Neuronal stem cell (in vitro differentiated cells): ENCODE results near the gene CPAMD8.

Source experiments
- DNase-seq: peaks from one replicate; pipeline ENCODE4 v3.0.0-alpha.2; 2013; ENCODE audit warnings: low spot score
- H2AFZ ChIP-seq: one replicate; pipeline ENCODE4 v1.6.1; 2013; ENCODE audit warnings: mild to moderate bottlenecking, low read length, inconsistent platforms
- H2AK5ac ChIP-seq: 2 replicates; pipeline ENCODE4 v1.6.1; 2013; ENCODE audit warnings: low read depth, mild to moderate bottlenecking, inconsistent platforms, low read length, moderate library complexity, mixed read lengths
- H2BK120ac ChIP-seq: 2 replicates; pipeline ENCODE4 v1.6.1; 2013; ENCODE audit warnings: low read depth, mild to moderate bottlenecking, inconsistent platforms, low read length, moderate library complexity, mixed read lengths
- H2BK12ac ChIP-seq: one replicate; pipeline ENCODE4 v1.6.1; 2013; ENCODE audit warnings: low read length, inconsistent platforms
- H2BK15ac ChIP-seq: 2 replicates; pipeline ENCODE4 v1.6.1; 2013; ENCODE audit warnings: mild to moderate bottlenecking, low read length, inconsistent platforms, mixed read lengths
- H2BK5ac ChIP-seq: one replicate; pipeline ENCODE4 v1.6.1; 2013; ENCODE audit warnings: inconsistent platforms, mild to moderate bottlenecking, low read length, moderate library complexity
- H3K14ac ChIP-seq: one replicate; pipeline ENCODE4 v1.6.1; 2013; ENCODE audit warnings: low read length, inconsistent platforms
- H3K18ac ChIP-seq: 2 replicates; pipeline ENCODE4 v1.6.1; 2013; ENCODE audit warnings: low read length, inconsistent platforms
- H3K23ac ChIP-seq: 2 replicates; pipeline ENCODE4 v1.6.1; 2013; ENCODE audit warnings: low read depth, mild to moderate bottlenecking, mixed read lengths, low read length, inconsistent platforms; ENCODE audit not compliant: poor library complexity
- H3K27ac ChIP-seq: replicated peaks from 3 replicates; pipeline ENCODE4 v1.5.1; 2013; ENCODE audit warnings: low read length, inconsistent platforms
- H3K27me3 ChIP-seq, 3 experiments: 2 replicates each; pipeline ENCODE4 v1.6.1; 2013; ENCODE audit warnings: low read length in 3 of 3, mild to moderate bottlenecking in 2 of 3, inconsistent platforms in 1 of 3, low read depth in 1 of 3, mixed read lengths in 1 of 3, moderate library complexity in 1 of 3; ENCODE audit not compliant: control insufficient read depth in 3 of 3, insufficient read depth in 3 of 3
- H3K36me3 ChIP-seq, 2 donors: replicated peaks in 1 of 2; 2 replicates each; pipeline ENCODE4 v1.6.1; 2013; ENCODE audit warnings: low read length in 2 of 2; ENCODE audit not compliant: control insufficient read depth in 2 of 2, insufficient read depth in 2 of 2
- H3K4ac ChIP-seq: 2 replicates; pipeline ENCODE4 v1.6.1; 2013; ENCODE audit warnings: inconsistent platforms, mild to moderate bottlenecking, low read length, moderate library complexity
- H3K4me1 ChIP-seq, 2 donors: 1 replicate in 1 of 2; 2 replicates in 1 of 2; pipeline ENCODE4 v1.6.1; 2013; ENCODE audit warnings: low read length in 2 of 2, low read depth in 1 of 2; ENCODE audit not compliant: control insufficient read depth in 2 of 2, insufficient read depth in 1 of 2
- H3K4me2 ChIP-seq: one replicate; pipeline ENCODE4 v1.6.1; 2013; ENCODE audit warnings: mild to moderate bottlenecking, low read length, inconsistent platforms; ENCODE audit not compliant: insufficient read depth, poor library complexity, severe bottlenecking
- H3K4me3 ChIP-seq, 2 donors: 2 replicates each; pipeline ENCODE4 v1.5.1; 2013; ENCODE audit warnings: low read length in 2 of 2, mild to moderate bottlenecking in 2 of 2, inconsistent platforms in 1 of 2, moderate library complexity in 1 of 2
- H3K79me1 ChIP-seq: one replicate; pipeline ENCODE4 v1.6.1; 2013; ENCODE audit warnings: low read depth, mild to moderate bottlenecking, inconsistent platforms, low read length, moderate library complexity
- H3K9ac ChIP-seq: one replicate; pipeline ENCODE4 v1.6.1; 2013; ENCODE audit warnings: mild to moderate bottlenecking, low read depth, low read length, inconsistent platforms; ENCODE audit not compliant: poor library complexity
- H3K9me3 ChIP-seq, 2 donors: replicated peaks in 1 of 2; 2 replicates each; pipeline versions ENCODE3 to v1.6.1; 2013; ENCODE audit warnings: low read length in 2 of 2, mild to moderate bottlenecking in 2 of 2, inconsistent platforms in 1 of 2, low read depth in 1 of 2, mixed read lengths in 1 of 2, moderate library complexity in 1 of 2; ENCODE audit not compliant: control insufficient read depth in 2 of 2, insufficient read depth in 1 of 2
- H4K8ac ChIP-seq: one replicate; pipeline ENCODE4 v1.6.1; 2013; ENCODE audit warnings: low read depth, mild to moderate bottlenecking, inconsistent platforms, low read length, moderate library complexity
- H4K91ac ChIP-seq: one replicate; pipeline ENCODE4 v1.6.1; 2013; ENCODE audit warnings: low read length, low read depth, mild to moderate bottlenecking, inconsistent platforms; ENCODE audit not compliant: poor library complexity
- WGBS, 2 donors: extraction: QIAGEN DNeasy Blood & Tissue Kit; methylation state at CpG; one replicate each; pipeline ENCODE4 v1.1.7; 2013; ENCODE audit warnings: missing lambda C conversion rate in 2 of 2, mixed read lengths in 1 of 2; ENCODE audit not compliant: insufficient read length in 2 of 2, insufficient replicate concordance in 1 of 2; ENCODE audit errors: extremely low coverage in 2 of 2; 5-methylcytosine and 5-hydroxymethylcytosine counted together

The CPAMD8 gene

GRCh38 chr19:16927883-16928282 lies 98.7 kb downstream of the CPAMD8 start:
- Histone ChIP-seq H4K91ac (no peak overlapping the region), H2BK5ac (peak overlapping the region; percentile 8), H3K4me1 (no peaks in the 10 kb centered on the region), H3K27ac (no peak overlapping the region), H3K4ac (no peak overlapping the region), H2BK12ac (no peak overlapping the region), H3K9ac (peak overlapping the region; percentile 30), H3K36me3 (peaks cover 0 to 7% of the 10 kb centered on the region in 2 donors), H2AK5ac (no peak overlapping the region), H3K79me1 (peaks cover 5% of the 10 kb centered on the region), H4K8ac (no peak overlapping the region), H3K4me2 (no peak overlapping the region), H3K4me3 (no peak overlapping the region), H2BK120ac (no peak overlapping the region), H2BK15ac (no peak overlapping the region), H3K23ac (peak overlapping the region; percentile 48), H3K14ac (peak overlapping the region; percentile 44), H3K27me3 (no peaks in the 10 kb centered on the region), H3K9me3 (peaks cover 9 to 13% of the 10 kb centered on the region in 2 donors), H3K18ac (no peak overlapping the region), H2AFZ (no peak overlapping the region)
- WGBS, 2 donors = no CpG with 5 or more reads among the region's 13 CpGs
- no peak for DNase-seq

GRCh38 chr19:16922949-16923348 lies 103.7 kb downstream of the CPAMD8 start:
- no peak overlapping the region for H2AK5ac ChIP-seq
- no peak overlapping the region for H2AFZ ChIP-seq
- no peaks in the 10 kb centered on the region for H3K79me1 ChIP-seq
- H4K8ac ChIP-seq = no peak overlapping the region
- H3K36me3 ChIP-seq = peaks cover 4 to 29% of the 10 kb centered on the region in 2 donors
- no peak overlapping the region for H2BK120ac ChIP-seq
- H3K14ac ChIP-seq = no peak overlapping the region
- H3K27me3 ChIP-seq = no peaks in the 10 kb centered on the region
- no peak overlapping the region for H3K9ac ChIP-seq
- H3K9me3 ChIP-seq = peaks cover 11 to 18% of the 10 kb centered on the region in 2 donors
- H3K4ac ChIP-seq = no peak overlapping the region
- H3K4me1 ChIP-seq = no peaks in the 10 kb centered on the region
- no peak overlapping the region for H2BK15ac ChIP-seq
- no peak overlapping the region for H2BK12ac ChIP-seq
- H2BK5ac ChIP-seq = no peak overlapping the region
- H3K23ac ChIP-seq = no peak overlapping the region
- H4K91ac ChIP-seq = no peak overlapping the region
- no peak overlapping the region for H3K4me2 ChIP-seq
- no CpG with 5 or more reads among the region's 13 CpGs for WGBS, 2 donors
- H3K18ac ChIP-seq = no peak overlapping the region
- no peak overlapping the region for H3K27ac ChIP-seq
- no peak for DNase-seq
- no peak overlapping the region for H3K4me3 ChIP-seq

GRCh38 chr19:16922592-16922934 lies 104.0 kb downstream of the CPAMD8 start:
- DNase-seq = no peak
- H3K4me2 ChIP-seq = no peak overlapping the region
- H3K27ac ChIP-seq = no peak overlapping the region
- H3K4me1 ChIP-seq = no peaks in the 10 kb centered on the region
- H3K9ac ChIP-seq = no peak overlapping the region
- H3K4ac ChIP-seq = no peak overlapping the region
- H3K36me3 ChIP-seq = peaks cover 4 to 28% of the 10 kb centered on the region in 2 donors
- no peak overlapping the region for H2AK5ac ChIP-seq
- no peak overlapping the region for H4K8ac ChIP-seq
- no peaks in the 10 kb centered on the region for H3K27me3 ChIP-seq
- peaks cover 11 to 15% of the 10 kb centered on the region in 2 donors for H3K9me3 ChIP-seq
- no peak overlapping the region for H3K18ac ChIP-seq
- no CpG with 5 or more reads among the region's 1 CpG for WGBS, 2 donors
- no peak overlapping the region for H2AFZ ChIP-seq
- H3K79me1 ChIP-seq = no peaks in the 10 kb centered on the region
- no peak overlapping the region for H3K23ac ChIP-seq
- no peak overlapping the region for H2BK12ac ChIP-seq
- no peak overlapping the region for H3K4me3 ChIP-seq
- H2BK15ac ChIP-seq = no peak overlapping the region
- no peak overlapping the region for H4K91ac ChIP-seq
- H2BK5ac ChIP-seq = no peak overlapping the region
- H3K14ac ChIP-seq = no peak overlapping the region
- H2BK120ac ChIP-seq = no peak overlapping the region

- no peak overlapping the region for H3K9ac ChIP-seq
- no peak overlapping the region for H3K18ac ChIP-seq
- no peak overlapping the region for H2BK5ac ChIP-seq
- no peak overlapping the region for H2AK5ac ChIP-seq
- no peak overlapping the region for H2BK12ac ChIP-seq
- peaks cover 4 to 29% of the 10 kb centered on the region in 2 donors for H3K36me3 ChIP-seq
- no peak overlapping the region for H3K4me2 ChIP-seq
- H3K14ac ChIP-seq = no peak overlapping the region
- H2AFZ ChIP-seq = no peak overlapping the region
- no CpG with 5 or more reads among the region's 21 CpGs for WGBS, 2 donors
- H4K8ac ChIP-seq = no peak overlapping the region
- no peak for DNase-seq
- no peak overlapping the region for H3K23ac ChIP-seq
- no peak overlapping the region for H3K4me3 ChIP-seq
- no peaks in the 10 kb centered on the region for H3K4me1 ChIP-seq
- no peak overlapping the region for H3K4ac ChIP-seq
- no peak overlapping the region for H2BK120ac ChIP-seq
- peaks cover 9 to 15% of the 10 kb centered on the region in 2 donors for H3K9me3 ChIP-seq
- H2BK15ac ChIP-seq = no peak overlapping the region
- H3K79me1 ChIP-seq = no peaks in the 10 kb centered on the region
- peak overlapping the region; percentile 72 for H4K91ac ChIP-seq
- H3K27me3 ChIP-seq = no peaks in the 10 kb centered on the region
- H3K27ac ChIP-seq = no peak overlapping the region
Measured at GRCh38 chr19:16921766-16922591, 104.6 kb downstream of the CPAMD8 start.
